H1 (cell line): ENCODE results near the gene DCX. TPM values are rescaled to one million over a fixed set of nuclear protein-coding genes. Genes with fewer than 3 reads are reported as not detected.

Experiments
- CTCF ChIA-PET: fragments of 300-600 bp; sonication (Branson Sonifier 250); formaldehyde crosslinking; loops from one replicate; lab custom pipeline; 2021; ENCODE audit not compliant: partially characterized antibody; lab: Charles Lee
- POLR2A ChIA-PET: fragments of 300-600 bp; sonication (Branson Sonifier 250); formaldehyde crosslinking; loops from one replicate; lab custom pipeline; 2021; ENCODE audit warnings: inconsistent platforms; ENCODE audit not compliant: partially characterized antibody; lab: Charles Lee
- DNase-seq, 2 experiments: peaks; one replicate each; pipeline versions ENCODE4 v3.0.0 to v3.0.0-alpha.2; 2010 to 2022; ENCODE audit warnings: low spot score in 2 of 2, low read depth in 1 of 2, mixed read lengths in 1 of 2
- FAIRE-seq: peaks from 2 replicates; lab custom pipeline; 2011; peaks lifted over from hg19 to GRCh38; lab: Jason Lieb, UNC
- H2AFZ ChIP-seq: 2 replicates; pipeline ENCODE4 v1.8.1; 2012; ENCODE audit warnings: low read length, inconsistent platforms
- H2AK5ac ChIP-seq: 2 replicates; pipeline ENCODE4 v1.6.1; 2013; ENCODE audit warnings: low read depth, low read length
- H2BK120ac ChIP-seq: replicated peaks from 2 replicates; pipeline ENCODE3; 2013; ENCODE audit warnings: low read depth, low read length, inconsistent platforms
- H2BK12ac ChIP-seq: 2 replicates; pipeline ENCODE4 v1.6.1; 2013; ENCODE audit warnings: low read depth, low read length
- H2BK15ac ChIP-seq: 2 replicates; pipeline ENCODE4 v1.6.1; 2013; ENCODE audit warnings: low read length
- H2BK20ac ChIP-seq: 2 replicates; pipeline ENCODE4 v1.6.1; 2013; ENCODE audit warnings: low read length
- H2BK5ac ChIP-seq: 2 replicates; pipeline ENCODE4 v1.6.1; 2013; ENCODE audit warnings: low read depth, low read length
- H3K14ac ChIP-seq: 2 replicates; pipeline ENCODE4 v1.6.1; 2013; ENCODE audit warnings: inconsistent platforms; ENCODE audit not compliant: insufficient read length
- H3K18ac ChIP-seq: 2 replicates; pipeline ENCODE4 v1.6.1; 2013; ENCODE audit warnings: low read length; ENCODE audit errors: extremely low read depth
- H3K23ac ChIP-seq: 2 replicates; pipeline ENCODE4 v1.6.1; 2013; ENCODE audit warnings: inconsistent platforms; ENCODE audit not compliant: insufficient read length
- H3K23me2 ChIP-seq: 2 replicates; pipeline ENCODE4 v1.6.1; 2013; ENCODE audit warnings: low read depth, low read length
- H3K27ac ChIP-seq: 2 replicates; pipeline ENCODE4 v1.6.1; 2011; ENCODE audit warnings: low read depth, low read length, inconsistent platforms
- H3K27me3 ChIP-seq, 4 experiments: replicated peaks in 1 of 4; 1 replicate in 1 of 4; 2 replicates in 3 of 4; pipeline versions ENCODE4 v1.6.1 to v1.8.1; 2011 to 2013; ENCODE audit warnings: low read length in 3 of 4, mild to moderate bottlenecking in 3 of 4, inconsistent platforms in 2 of 4, mixed read lengths in 2 of 4, moderate library complexity in 1 of 4; ENCODE audit not compliant: control insufficient read depth in 3 of 4, insufficient read depth in 3 of 4; ENCODE audit errors: extremely low read depth in 1 of 4
- H3K36me3 ChIP-seq, 4 experiments: 2 replicates each; pipeline versions ENCODE4 v1.6.1 to v1.8.1; 2011 to 2013; ENCODE audit warnings: mild to moderate bottlenecking in 4 of 4, low read length in 3 of 4, moderate library complexity in 2 of 4, control low read depth in 1 of 4, inconsistent platforms in 1 of 4; ENCODE audit not compliant: insufficient read depth in 4 of 4, control insufficient read depth in 2 of 4
- H3K4ac ChIP-seq: replicated peaks from 2 replicates; pipeline ENCODE3; 2013; ENCODE audit warnings: low read length, low read depth, mixed read lengths, inconsistent platforms; ENCODE audit not compliant: insufficient read length
- H3K4me1 ChIP-seq, 4 experiments: replicated peaks in 1 of 4; 1 replicate in 1 of 4; 2 replicates in 3 of 4; pipeline versions ENCODE4 v1.6.1 to v1.8.1; 2011 to 2013; ENCODE audit warnings: low read length in 3 of 4, inconsistent platforms in 2 of 4, mixed read lengths in 1 of 4; ENCODE audit not compliant: insufficient read depth in 4 of 4, control insufficient read depth in 3 of 4
- H3K4me2 ChIP-seq, 2 experiments: 2 replicates each; pipeline versions ENCODE4 v1.6.1 to v1.8.1; 2011 to 2013; ENCODE audit warnings: low read depth in 2 of 2, low read length in 2 of 2, control low read depth in 1 of 2, inconsistent platforms in 1 of 2, mild to moderate bottlenecking in 1 of 2; ENCODE audit not compliant: insufficient read depth in 1 of 2
- H3K4me3 ChIP-seq, 4 experiments: fragments of 200-600, 300-600 bp in 1 of 4; sonication (generic), shearing (Covaris generic), sonication (Bioruptor Twin) in 1 of 4; 2 replicates each; pipeline versions ENCODE4 v1.5.1 to v1.8.1; 2011 to 2016; ENCODE audit warnings: low read length in 4 of 4, low read depth in 3 of 4, control low read depth in 2 of 4, inconsistent platforms in 2 of 4, mild to moderate bottlenecking in 2 of 4, mixed read lengths in 1 of 4, moderate library complexity in 1 of 4; ENCODE audit not compliant: insufficient read depth in 2 of 4; ENCODE audit errors: extremely low read depth in 1 of 4
- H3K56ac ChIP-seq: replicated peaks from 2 replicates; pipeline ENCODE3; 2013; ENCODE audit warnings: low read depth, mild to moderate bottlenecking, mixed read lengths, low read length, inconsistent platforms; ENCODE audit not compliant: insufficient read length
- H3K79me1 ChIP-seq: 2 replicates; pipeline ENCODE4 v1.6.1; 2013; ENCODE audit warnings: low read depth, low read length, control low read depth
- H3K79me2 ChIP-seq, 2 experiments: 2 replicates each; pipeline versions ENCODE4 v1.6.1 to v1.8.1; 2012 to 2013; ENCODE audit warnings: low read length in 2 of 2, mild to moderate bottlenecking in 2 of 2, inconsistent platforms in 1 of 2; ENCODE audit not compliant: insufficient read depth in 2 of 2, control insufficient read depth in 1 of 2
- H3K9ac ChIP-seq, 4 experiments: replicated peaks in 1 of 4; 1 replicate in 1 of 4; 2 replicates in 3 of 4; pipeline versions ENCODE4 v1.6.1 to v1.8.1; 2011 to 2013; ENCODE audit warnings: low read depth in 3 of 4, low read length in 3 of 4, control low read depth in 2 of 4, mild to moderate bottlenecking in 2 of 4, moderate library complexity in 2 of 4, inconsistent platforms in 1 of 4; ENCODE audit errors: extremely low read depth in 1 of 4
- H3K9me3 ChIP-seq, 2 experiments: 2 replicates each; pipeline versions ENCODE4 v1.6.1 to v1.8.1; 2012 to 2013; ENCODE audit warnings: mild to moderate bottlenecking in 2 of 2, moderate library complexity in 2 of 2, control low read depth in 1 of 2, inconsistent platforms in 1 of 2, low read depth in 1 of 2, low read length in 1 of 2, mixed read lengths in 1 of 2; ENCODE audit not compliant: insufficient read depth in 2 of 2
- H4K20me1 ChIP-seq, 2 experiments: replicated peaks in 1 of 2; 2 replicates each; pipeline versions ENCODE3 to v1.8.1; 2011 to 2013; ENCODE audit warnings: inconsistent platforms in 2 of 2, low read length in 2 of 2, mild to moderate bottlenecking in 1 of 2; ENCODE audit not compliant: insufficient read depth in 2 of 2, control insufficient read depth in 1 of 2
- H4K5ac ChIP-seq: 2 replicates; pipeline ENCODE4 v1.6.1; 2013; ENCODE audit warnings: low read length, low read depth, mixed read lengths, inconsistent platforms; ENCODE audit not compliant: insufficient read length
- H4K8ac ChIP-seq: 2 replicates; pipeline ENCODE4 v1.8.0; 2013; ENCODE audit warnings: mild to moderate bottlenecking, moderate library complexity, low read length, inconsistent platforms; ENCODE audit not compliant: insufficient read depth; ENCODE audit errors: extremely low read depth
- H4K91ac ChIP-seq: replicated peaks from 2 replicates; pipeline ENCODE3; 2013; ENCODE audit warnings: low read length, mixed read lengths, inconsistent platforms; ENCODE audit not compliant: insufficient read length
- ATF3 ChIP-seq: IDR thresholded peaks from 2 replicates; pipeline ENCODE4 v1.6.1; 2011; ENCODE audit warnings: low read depth, mild to moderate bottlenecking, low read length; ENCODE audit not compliant: insufficient read depth
- BRCA1 ChIP-seq: IDR thresholded peaks from 2 replicates; pipeline ENCODE4 v1.6.1; 2012; ENCODE audit warnings: low read depth, low read length, improper control_type of control experiment
- CBX8 ChIP-seq: fragments of 300-800, 300-1000 bp; sonication (generic); IDR thresholded peaks from 2 replicates; pipeline ENCODE4 v1.7.1; 2016; ENCODE audit warnings: low read depth, low read length, borderline replicate concordance
- CHD2 ChIP-seq: IDR thresholded peaks from 2 replicates; pipeline ENCODE4 v1.6.1; 2012; ENCODE audit warnings: low read length, improper control_type of control experiment
- EP300 ChIP-seq, 2 experiments: IDR thresholded peaks; 1 replicate in 1 of 2; 2 replicates in 1 of 2; pipeline ENCODE4 v1.6.1; 2011 to 2012; ENCODE audit warnings: low read depth in 2 of 2, low read length in 2 of 2, mild to moderate bottlenecking in 2 of 2, borderline replicate concordance in 1 of 2, inconsistent platforms in 1 of 2, moderate library complexity in 1 of 2
- EZH2 ChIP-seq: fragments of 200-600 bp; sonication (generic); IDR thresholded peaks from 2 replicates; pipeline ENCODE4 v1.7.1; 2012; ENCODE audit warnings: low read depth, mild to moderate bottlenecking, moderate library complexity, low read length, inconsistent platforms; ENCODE audit not compliant: severe bottlenecking
- HDAC2 ChIP-seq, 2 experiments: fragments of 300-600 bp in 1 of 2; sonication (generic) in 1 of 2; IDR thresholded peaks; 2 replicates each; pipeline ENCODE4 v1.6.1; 2011 to 2012; ENCODE audit warnings: low read depth in 2 of 2, low read length in 2 of 2, mild to moderate bottlenecking in 2 of 2, moderate library complexity in 2 of 2, borderline replicate concordance in 1 of 2, inconsistent platforms in 1 of 2
- MAFK ChIP-seq: IDR thresholded peaks from 2 replicates; pipeline ENCODE4 v1.6.1; 2012; ENCODE audit warnings: low read depth, mild to moderate bottlenecking, improper control_type of control experiment, low read length
- NANOG ChIP-seq: IDR thresholded peaks from 2 replicates; pipeline ENCODE4 v1.6.1; 2011; ENCODE audit warnings: low read length, low read depth, mild to moderate bottlenecking, inconsistent platforms; ENCODE audit not compliant: insufficient read depth, poor library complexity, severe bottlenecking
- NRF1 ChIP-seq: IDR thresholded peaks from 2 replicates; pipeline ENCODE4 v1.6.1; 2011; ENCODE audit warnings: mild to moderate bottlenecking, low read depth, low read length, improper control_type of control experiment
- RNF2 ChIP-seq: fragments of 200-900, 300-1000 bp; sonication (generic); IDR thresholded peaks from 2 replicates; pipeline ENCODE4 v1.7.1; 2016; ENCODE audit warnings: borderline replicate concordance, low read depth, mild to moderate bottlenecking, antibody characterized with exemption, low read length; ENCODE audit not compliant: poor library complexity, severe bottlenecking; ENCODE audit errors: missing control alignments
- SAP30 ChIP-seq: fragments of 300-600 bp; sonication (generic); IDR thresholded peaks from 2 replicates; pipeline ENCODE4 v1.7.1; 2012; ENCODE audit warnings: low read length, moderate library complexity, mild to moderate bottlenecking, inconsistent platforms; ENCODE audit not compliant: insufficient read depth, insufficient replicate concordance
- SRF ChIP-seq: IDR thresholded peaks from 2 replicates; pipeline ENCODE4 v1.6.1; 2011; ENCODE audit warnings: mild to moderate bottlenecking, low read depth, low read length, moderate library complexity
- TCF12 ChIP-seq: IDR thresholded peaks from 2 replicates; pipeline ENCODE4 v1.6.1; 2011; ENCODE audit warnings: low read depth, mild to moderate bottlenecking, low read length
- polyA plus RNA-seq, 7 experiments: library from polyadenylated mRNA; depleted of rRNA in 3 of 7; stranded (reverse) in 5 of 7; unstranded in 2 of 7; fragments of >200 nt in 5 of 7; fragments of 200-250 nt in 2 of 7; gene quantifications; 1 replicate in 5 of 7; 2 replicates in 1 of 7; 4 replicates in 1 of 7; pipeline versions ENCODE4 v1.2.1 to v1.2.3, GENCODE V29; 2011 to 2013; ENCODE audit warnings: missing spikeins in 2 of 7, mixed read lengths in 2 of 7
- total RNA-seq: library from RNA; stranded (reverse); fragmentation: NEBNext Ultra II Directional; extraction: Animal tissue kit (Norgen Biotek cat#: 25700); gene quantifications from 2 replicates; pipeline ENCODE4 v1.2.1, GENCODE V29; 2021

Gene DCX
- total and polyA plus RNA-seq, 2 of the 8 experiments (the other 6 are each of a cell fraction or from before 2014, with no cell fraction given) = 1.3 to 3.3 TPM

- no peak overlapping the region for H2BK5ac ChIP-seq
- no peak overlapping the region for H2BK12ac ChIP-seq
- ChIA-PET CTCF (no interaction called here), POLR2A (no interaction called here)
- H3K9me3 ChIP-seq = no peaks in the 10 kb centered on the region
- H3K36me3 ChIP-seq = no peaks in the 10 kb centered on the region
- H2BK20ac ChIP-seq = no peak overlapping the region
- no peaks in the 10 kb centered on the region for H3K79me2 ChIP-seq
- H3K4me2 ChIP-seq = no peak overlapping the region
- H3K9ac ChIP-seq = no peak overlapping the region
- no peak overlapping the region for H2AFZ ChIP-seq
- peaks cover 0 to 3% (median 0%) of the 10 kb centered on the region in 4 experiments; a peak in 1 of 7 replicates for H3K4me1 ChIP-seq
- no peak overlapping the region for H3K4me3 ChIP-seq
- H3K23me2 ChIP-seq = no peaks in the 10 kb centered on the region
- H4K91ac ChIP-seq = no peak overlapping the region
- no peaks in the 10 kb centered on the region for H4K20me1 ChIP-seq
- no peaks in the 10 kb centered on the region for H3K27me3 ChIP-seq
- no peak overlapping the region for H4K8ac ChIP-seq
- no peaks in the 10 kb centered on the region for H3K79me1 ChIP-seq
- H3K56ac ChIP-seq = no peak overlapping the region
- no peak overlapping the region for H3K27ac ChIP-seq
- no peak for DNase-seq
- H3K14ac ChIP-seq = no peak overlapping the region
- H2AK5ac ChIP-seq = no peak overlapping the region
- no peak overlapping the region for H3K18ac ChIP-seq
- H3K23ac ChIP-seq = no peak overlapping the region
- no peak overlapping the region for H4K5ac ChIP-seq
- H3K4ac ChIP-seq = no peak overlapping the region
- no peak overlapping the region for H2BK120ac ChIP-seq
- H2BK15ac ChIP-seq = no peak overlapping the region
- no peak for FAIRE-seq
- TF ChIP-seq RNF2 (no peak), NANOG (no peak), CHD2 (no peak), EZH2 (no peak), CBX8 (no peak), NRF1 (no peak), HDAC2 (IDR thresholded peaks at IDR 0.05; ENCODE audit: borderline replicate concordance in 1 of 2, low read depth in 2 of 2, low read length in 2 of 2) (no peak), EP300 (IDR thresholded peaks at IDR 0.05; ENCODE audit: borderline replicate concordance in 1 of 2, low read depth in 2 of 2, low read length in 2 of 2) (no peak), ATF3 (no peak), BRCA1 (no peak), SRF (no peak), SAP30 (no peak), MAFK (no peak), TCF12 (no peak)
Measured at GRCh38 chrX:111460607-111461006, 48.6 kb upstream of the DCX start.
